Measurements from ENCODE around the gene PSMB9. TPM values are rescaled to one million over a fixed set of nuclear protein-coding genes. Genes with fewer than 3 reads are reported as not detected.

The PSMB9 gene
- total RNA-seq, 8 experiments from 2014 or later: 0.05 to 72.7 (median 11.4) TPM; not detected in 2

GRCh38 chr6:32905078-32905477 is 51.1 kb downstream of the PSMB9 start:
- ATAC-seq (replicated peaks in 6 of 8): no peak
- in situ Hi-C loops (cut with MboI; ENCODE audit: low pct_unique_long_range_greater_than_20kb in 2 of 9, low sequenced_read_pairs in 9 of 9, unreplicated experiment in 9 of 9): no loop called here
- H3K4me1 ChIP-seq (replicated peaks in 1 of 2): no peaks in the 10 kb centered on the region
- WGBS, 10 experiments: 50 to 100% (median 97%) methylated on average over 1 to 2 of the region's 2 CpGs; no CpG with 5 or more reads in 1 of the 10 experiments
- no peak overlapping the region for H3K4me3 ChIP-seq
- H3K27ac ChIP-seq: no peak overlapping the region

DNA sequence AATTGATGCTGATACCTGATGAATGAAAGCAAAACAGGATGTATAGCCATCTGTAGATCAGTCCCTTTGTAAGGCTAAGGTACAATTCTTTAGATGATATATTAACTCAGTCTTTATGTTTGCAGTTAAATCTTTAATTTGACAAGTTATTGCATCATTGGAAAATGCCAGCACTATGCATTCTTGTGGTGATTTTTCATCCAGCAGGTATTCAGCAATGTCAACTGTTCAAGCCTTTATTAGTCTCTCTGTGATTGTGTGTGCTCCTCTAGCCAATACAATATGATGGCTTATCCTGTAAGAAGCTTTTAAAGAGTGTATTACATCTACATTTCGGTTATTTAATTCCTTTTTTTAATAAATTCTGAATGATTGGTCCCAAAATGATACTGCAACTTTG is 52.5 kb downstream of the PSMB9 start:
- no peak overlapping the region for H3K27ac ChIP-seq
- no peaks in the 10 kb centered on the region for H3K4me1 ChIP-seq (replicated peaks in 1 of 2)
- in situ Hi-C loops (cut with MboI; ENCODE audit: low pct_unique_long_range_greater_than_20kb in 2 of 9, low sequenced_read_pairs in 9 of 9, unreplicated experiment in 9 of 9): no loop called here
- no peak for ATAC-seq (replicated peaks in 6 of 8)
- H3K4me3 ChIP-seq: no peak overlapping the region
- 0 to 100% (median 43%) methylated on average over 1 of the region's 1 CpG for WGBS, 10 experiments

DNA sequence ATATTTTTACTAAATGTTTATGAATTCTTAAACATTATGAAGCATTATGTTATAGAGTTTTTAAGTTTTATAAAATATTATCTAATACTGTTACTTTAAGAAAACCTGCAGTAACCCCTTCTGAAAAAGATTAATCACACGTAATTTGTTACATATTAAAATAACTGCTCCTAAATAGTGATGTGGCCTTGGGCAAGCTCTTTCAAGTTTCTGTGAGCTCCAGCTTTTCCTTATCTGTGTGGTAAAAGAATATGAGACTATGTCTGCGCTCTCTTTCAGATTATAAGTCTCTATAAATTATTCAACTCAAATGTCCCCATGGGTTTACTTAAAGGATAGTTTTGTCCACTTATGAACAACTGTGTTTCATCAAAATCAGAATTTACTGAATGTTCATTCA is 54.9 kb downstream of the PSMB9 start:
- 40 to 100% (median 95%) methylated on average over 1 to 2 of the region's 2 CpGs for WGBS, 10 experiments
- H3K4me1 ChIP-seq (replicated peaks in 1 of 2): no peaks in the 10 kb centered on the region
- H3K27ac ChIP-seq: no peak overlapping the region
- in situ Hi-C loops (cut with MboI; ENCODE audit: low pct_unique_long_range_greater_than_20kb in 2 of 9, low sequenced_read_pairs in 9 of 9, unreplicated experiment in 9 of 9): no loop called here
- ATAC-seq (replicated peaks in 6 of 8): no peak
- H3K4me3 ChIP-seq: no peak overlapping the region

Other genes starting within 250 kb of the PSMB9 start
- gene HLA-DQA1, start 216.8 kb upstream of the PSMB9 start, total RNA-seq: under 1 TPM in 4 of 8 experiments, not detected in 4; 0.13 to 0.57 (median 0.17) TPM
- gene HLA-DQB1, start 187.5 kb upstream of the PSMB9 start, total RNA-seq: 1 to 10 TPM in 1 of 8 experiments, under 1 TPM in 3, not detected in 4; 0.25 to 1.1 (median 0.54) TPM
- under 1 TPM in 1 of 8 experiments, not detected in 7; 0.14 TPM for gene HLA-DQA2, start 112.8 kb upstream of the PSMB9 start, total RNA-seq
- gene HLA-DQB2, start 90.7 kb upstream of the PSMB9 start, total RNA-seq: under 1 TPM in 3 of 8 experiments, not detected in 5; 0.08 to 0.19 (median 0.15) TPM
- 1 to 10 TPM in 2 of 8 experiments, under 1 TPM in 1, not detected in 5; 0.47 to 1.4 (median 1.1) TPM for gene HLA-DOB, start 37.2 kb upstream of the PSMB9 start, total RNA-seq
- 100 to 1,000 TPM in 1 of 8 experiments, 10 to 100 TPM in 3, 1 to 10 TPM in 4; 1.7 to 104 (median 13.5) TPM for gene TAP2, start 15.5 kb upstream of the PSMB9 start, total RNA-seq
- 100 to 1,000 TPM in 1 of 8 experiments, 10 to 100 TPM in 3, under 1 TPM in 2, not detected in 2; 0.14 to 252 (median 41.8) TPM for gene PSMB8, start 10.1 kb upstream of the PSMB9 start, total RNA-seq
- 100 to 1,000 TPM in 1 of 8 experiments, 10 to 100 TPM in 3, under 1 TPM in 4; 0.18 to 115 (median 12.6) TPM for gene TAP1, start 488 bp upstream of the PSMB9 start, total RNA-seq
- gene HLA-DMB, start 86.8 kb downstream of the PSMB9 start, total RNA-seq: 1 to 10 TPM in 1 of 8 experiments, under 1 TPM in 7; 0.14 to 1.1 (median 0.34) TPM
- gene HLA-DMA, start 98.9 kb downstream of the PSMB9 start, total RNA-seq: 1 to 10 TPM in 4 of 8 experiments, under 1 TPM in 4; 0.46 to 6.1 (median 1.3) TPM
- 100 to 1,000 TPM; 124 to 401 (median 193) TPM for gene BRD2, start 114.4 kb downstream of the PSMB9 start, total RNA-seq
- 1 to 10 TPM in 1 of 8 experiments, under 1 TPM in 7; 0.21 to 1.3 (median 0.54) TPM for gene HLA-DOA, start 155.4 kb downstream of the PSMB9 start, total RNA-seq
- 1 to 10 TPM in 2 of 8 experiments, under 1 TPM in 6; 0.09 to 6.9 (median 0.40) TPM for gene HLA-DPA1, start 219.5 kb downstream of the PSMB9 start, total RNA-seq
- gene HLA-DPB1, start 221.8 kb downstream of the PSMB9 start, total RNA-seq: 10 to 100 TPM in 1 of 8 experiments, 1 to 10 TPM in 6, under 1 TPM in 1; 0.55 to 16.5 (median 2.1) TPM